Gastrocnemius medialis (tissue), 4 donors: ENCODE data around the gene PUM1.

Experiments
- POLR2A ChIP-seq, 2 donors: fragments of 450-650 bp; IDR thresholded peaks; one replicate each; pipeline ENCODE4 v1.6.1; 2017; ENCODE audit warnings: antibody characterized with exemption in 2 of 2, mild to moderate bottlenecking in 2 of 2, moderate library complexity in 2 of 2
- TF ChIP-seq, protein P1 (sequence below), 5 experiments: fragments of 450-650 bp in 3 of 5; fragments of 200-600 bp in 2 of 5; sonication (generic) in 2 of 5; IDR thresholded peaks in 4 of 5; conservative IDR thresholded peaks in 1 of 5; 1 replicate in 4 of 5; 2 replicates in 1 of 5; pipeline ENCODE4 v1.5.1; 2016 to 2019; ENCODE audit warnings: antibody characterized with exemption in 5 of 5, mild to moderate bottlenecking in 3 of 5, moderate library complexity in 3 of 5

DNA sequence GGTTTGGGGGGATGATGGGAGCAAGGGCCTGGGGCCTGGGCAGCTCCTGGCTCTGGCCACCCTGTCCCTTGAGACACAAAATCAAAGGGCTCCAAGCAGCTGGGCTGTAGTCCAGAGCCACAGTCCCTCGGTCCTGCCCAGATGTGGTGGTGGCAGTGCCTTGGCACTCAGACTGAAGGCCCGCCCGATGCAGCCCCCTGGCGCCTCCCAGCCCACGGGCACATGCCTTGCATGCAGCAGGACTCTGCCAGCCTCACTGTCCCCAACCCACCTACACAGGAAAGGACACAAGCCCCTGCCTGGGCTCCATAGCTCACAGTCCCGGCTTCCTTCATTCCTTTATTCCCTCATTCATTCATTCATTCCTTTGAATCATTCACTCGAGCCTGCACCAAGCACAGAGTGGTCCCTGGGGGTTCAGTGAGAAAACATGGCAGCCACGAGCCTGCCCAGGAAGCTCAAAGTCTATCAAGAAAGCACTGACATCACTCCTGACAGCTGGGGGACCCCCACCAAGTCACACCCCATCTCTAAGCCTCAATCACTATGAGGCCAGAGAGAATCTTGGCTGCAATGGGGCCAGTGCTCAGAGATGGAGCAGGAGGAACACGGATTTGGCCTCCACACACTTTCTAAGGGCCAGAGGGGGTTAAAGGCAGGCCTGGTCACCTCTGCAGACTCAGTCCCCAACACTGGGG is 162.8 kb downstream of the PUM1 start:
- TF ChIP-seq, protein P1, sequence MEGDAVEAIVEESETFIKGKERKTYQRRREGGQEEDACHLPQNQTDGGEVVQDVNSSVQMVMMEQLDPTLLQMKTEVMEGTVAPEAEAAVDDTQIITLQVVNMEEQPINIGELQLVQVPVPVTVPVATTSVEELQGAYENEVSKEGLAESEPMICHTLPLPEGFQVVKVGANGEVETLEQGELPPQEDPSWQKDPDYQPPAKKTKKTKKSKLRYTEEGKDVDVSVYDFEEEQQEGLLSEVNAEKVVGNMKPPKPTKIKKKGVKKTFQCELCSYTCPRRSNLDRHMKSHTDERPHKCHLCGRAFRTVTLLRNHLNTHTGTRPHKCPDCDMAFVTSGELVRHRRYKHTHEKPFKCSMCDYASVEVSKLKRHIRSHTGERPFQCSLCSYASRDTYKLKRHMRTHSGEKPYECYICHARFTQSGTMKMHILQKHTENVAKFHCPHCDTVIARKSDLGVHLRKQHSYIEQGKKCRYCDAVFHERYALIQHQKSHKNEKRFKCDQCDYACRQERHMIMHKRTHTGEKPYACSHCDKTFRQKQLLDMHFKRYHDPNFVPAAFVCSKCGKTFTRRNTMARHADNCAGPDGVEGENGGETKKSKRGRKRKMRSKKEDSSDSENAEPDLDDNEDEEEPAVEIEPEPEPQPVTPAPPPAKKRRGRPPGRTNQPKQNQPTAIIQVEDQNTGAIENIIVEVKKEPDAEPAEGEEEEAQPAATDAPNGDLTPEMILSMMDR (IDR thresholded peaks at IDR 0.05 in 4 of 5, conservative IDR thresholded peaks at IDR 0.05 in 1 of 5), result no peak
- no peak for TF ChIP-seq POLR2A (IDR thresholded peaks at IDR 0.05)
